PC-3 (cell line): ENCODE measurements around the gene HMCN2.

Experiments
- EZH2 ChIP-seq: fragments of 300-600 bp; sonication (generic); IDR thresholded peaks from one replicate; pipeline ENCODE4 v1.6.1; 2017; ENCODE audit warnings: antibody characterized with exemption, mild to moderate bottlenecking, low read length; ENCODE audit not compliant: unreplicated experiment
- TF ChIP-seq, protein P1 (sequence below): fragments of 300-600 bp; sonication (generic); conservative IDR thresholded peaks from 2 replicates; pipeline ENCODE4 v1.5.1; 2017; ENCODE audit warnings: antibody characterized with exemption, low read depth, mild to moderate bottlenecking, low read length

DNA sequence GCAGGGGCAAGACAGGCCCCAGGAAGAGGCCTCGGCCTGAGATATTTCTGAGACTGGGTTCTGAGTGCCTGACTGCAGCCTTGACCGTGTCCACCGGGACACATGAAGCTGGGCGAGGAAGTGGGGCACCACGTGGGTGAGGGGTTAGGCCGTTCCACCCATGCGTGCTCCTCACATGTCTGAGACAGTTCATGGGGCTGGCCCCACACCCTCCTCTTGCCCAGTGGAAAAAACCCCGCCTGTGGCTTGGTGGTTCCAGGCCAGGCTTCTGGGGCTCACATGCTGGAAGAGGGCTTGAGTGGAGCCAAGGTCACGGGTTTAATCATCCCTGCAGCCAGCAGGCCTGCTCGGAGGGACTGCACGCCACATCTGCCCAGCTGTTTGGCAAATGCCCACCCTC, 11.4 kb downstream of the HMCN2 start:
- no peak for TF ChIP-seq EZH2
- TF ChIP-seq, protein P1, sequence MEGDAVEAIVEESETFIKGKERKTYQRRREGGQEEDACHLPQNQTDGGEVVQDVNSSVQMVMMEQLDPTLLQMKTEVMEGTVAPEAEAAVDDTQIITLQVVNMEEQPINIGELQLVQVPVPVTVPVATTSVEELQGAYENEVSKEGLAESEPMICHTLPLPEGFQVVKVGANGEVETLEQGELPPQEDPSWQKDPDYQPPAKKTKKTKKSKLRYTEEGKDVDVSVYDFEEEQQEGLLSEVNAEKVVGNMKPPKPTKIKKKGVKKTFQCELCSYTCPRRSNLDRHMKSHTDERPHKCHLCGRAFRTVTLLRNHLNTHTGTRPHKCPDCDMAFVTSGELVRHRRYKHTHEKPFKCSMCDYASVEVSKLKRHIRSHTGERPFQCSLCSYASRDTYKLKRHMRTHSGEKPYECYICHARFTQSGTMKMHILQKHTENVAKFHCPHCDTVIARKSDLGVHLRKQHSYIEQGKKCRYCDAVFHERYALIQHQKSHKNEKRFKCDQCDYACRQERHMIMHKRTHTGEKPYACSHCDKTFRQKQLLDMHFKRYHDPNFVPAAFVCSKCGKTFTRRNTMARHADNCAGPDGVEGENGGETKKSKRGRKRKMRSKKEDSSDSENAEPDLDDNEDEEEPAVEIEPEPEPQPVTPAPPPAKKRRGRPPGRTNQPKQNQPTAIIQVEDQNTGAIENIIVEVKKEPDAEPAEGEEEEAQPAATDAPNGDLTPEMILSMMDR: no peak
